ENCODE results near the gene DLX1. TPM values are rescaled to one million over a fixed set of nuclear protein-coding genes. Genes with fewer than 3 reads are reported as not detected.

The DLX1 gene
- total and polyA plus RNA-seq, 2 of the 8 experiments (the other 6 are each of a cell fraction or from before 2014, with no cell fraction given): 0.11 TPM; not detected in 1

GRCh38 chr2:172114579-172114978 lies 29.3 kb downstream of the DLX1 start:
- FAIRE-seq (no peak), DNase-seq (ENCODE audit: low read depth in 1 of 2, low spot score in 2 of 2) (no peak)
- Histone ChIP-seq H4K8ac (ENCODE audit: extremely low read depth, insufficient read depth, low read length) (no peak overlapping the region), H3K79me1 (ENCODE audit: low read depth, low read length) (no peaks in the 10 kb centered on the region), H4K5ac (ENCODE audit: insufficient read length, low read depth, low read length) (no peak overlapping the region), H3K56ac (replicated peaks; ENCODE audit: insufficient read length, low read depth, low read length) (no peak overlapping the region), H2BK5ac (ENCODE audit: low read depth, low read length) (no peak overlapping the region), H3K9ac (replicated peaks in 1 of 4; ENCODE audit: extremely low read depth in 1 of 4, low read depth in 3 of 4, low read length in 3 of 4) (no peak overlapping the region), H2BK12ac (ENCODE audit: low read depth, low read length) (no peak overlapping the region), H3K4me2 (ENCODE audit: insufficient read depth in 1 of 2, low read depth in 2 of 2, low read length in 2 of 2) (no peak overlapping the region), H3K36me3 (ENCODE audit: control insufficient read depth in 2 of 4, insufficient read depth in 4 of 4, low read length in 3 of 4) (no peaks in the 10 kb centered on the region), H3K4ac (replicated peaks; ENCODE audit: insufficient read length, low read depth, low read length) (no peak overlapping the region), H3K9me3 (ENCODE audit: insufficient read depth in 2 of 2, low read depth in 1 of 2, low read length in 1 of 2) (no peaks in the 10 kb centered on the region), H4K91ac (replicated peaks; ENCODE audit: insufficient read length, low read length) (no peak overlapping the region), H3K27ac (ENCODE audit: low read depth, low read length) (no peak overlapping the region), H3K4me3 (ENCODE audit: extremely low read depth in 1 of 4, insufficient read depth in 2 of 4, low read depth in 3 of 4, low read length in 4 of 4) (no peak overlapping the region), H3K4me1 (replicated peaks in 1 of 4; ENCODE audit: control insufficient read depth in 3 of 4, insufficient read depth in 4 of 4, low read length in 3 of 4) (peaks cover 3 to 8% (median 6%) of the 10 kb centered on the region in 4 experiments; a peak in 5 of 7 replicates), H2BK15ac (ENCODE audit: low read length) (no peak overlapping the region), H3K18ac (ENCODE audit: extremely low read depth, low read length) (no peak overlapping the region), H2BK120ac (replicated peaks; ENCODE audit: low read depth, low read length) (no peak overlapping the region), H2AFZ (ENCODE audit: low read length) (no peak overlapping the region), H3K27me3 (replicated peaks in 1 of 4; ENCODE audit: control insufficient read depth in 3 of 4, extremely low read depth in 1 of 4, insufficient read depth in 3 of 4, low read length in 3 of 4) (peaks cover 10 to 25% (median 18%) of the 10 kb centered on the region in 4 experiments), H3K23ac (ENCODE audit: insufficient read length) (no peak overlapping the region), H2BK20ac (ENCODE audit: low read length) (no peak overlapping the region), H4K20me1 (replicated peaks in 1 of 2; ENCODE audit: control insufficient read depth in 1 of 2, insufficient read depth in 2 of 2, low read length in 2 of 2) (peaks cover 0 to 5% of the 10 kb centered on the region in 2 experiments), H3K79me2 (ENCODE audit: control insufficient read depth in 1 of 2, insufficient read depth in 2 of 2, low read length in 2 of 2) (no peaks in the 10 kb centered on the region), H3K14ac (ENCODE audit: insufficient read length) (no peak overlapping the region), H3K23me2 (ENCODE audit: low read depth, low read length) (no peaks in the 10 kb centered on the region; the same call in 1 of the 2 replicates), H2AK5ac (ENCODE audit: low read depth, low read length) (no peak overlapping the region)
- 86% methylated on average over 3 of the region's 3 CpGs; no CpG with 5 or more reads in 1 of the 2 experiments for WGBS, 2 experiments (ENCODE audit: extremely low coverage in 1 of 2, insufficient coverage in 1 of 2, insufficient read length in 1 of 2, insufficient replicate concordance in 2 of 2, low coverage in 1 of 2, low lambda C conversion rate in 2 of 2, missing lambda C conversion rate in 1 of 2)
- ChIA-PET POLR2A (ENCODE audit: partially characterized antibody) (no interaction called here), CTCF (ENCODE audit: partially characterized antibody) (interaction anchor here (1.0 to 4.8 kb wide), 10 partner anchors 9 to 538 kb away, joined by 3 to 38 read pairs (median 5); no protein-coding TSS in a partner anchor)
- TF ChIP-seq ATF3 (IDR thresholded peaks at IDR 0.05; ENCODE audit: insufficient read depth, low read depth, low read length): no peak
- TF ChIP-seq SAP30 (IDR thresholded peaks at IDR 0.05; ENCODE audit: insufficient read depth, insufficient replicate concordance, low read length): no peak
- TF ChIP-seq KDM5A (IDR thresholded peaks at IDR 0.05; ENCODE audit: low read length): no peak
- TF ChIP-seq ASH2L (IDR thresholded peaks at IDR 0.05; ENCODE audit: low read length): no peak
- TF ChIP-seq CEBPB (IDR thresholded peaks at IDR 0.05; ENCODE audit: low read depth, low read length): no peak
- TF ChIP-seq POLR2AphosphoS5 (IDR thresholded peaks at IDR 0.05; ENCODE audit: low read depth, low read length): no peak
- no peak for TF ChIP-seq ATF2 (IDR thresholded peaks at IDR 0.05; ENCODE audit: low read length)
- TF ChIP-seq BCL11A (IDR thresholded peaks at IDR 0.05; ENCODE audit: low read depth in 2 of 2, low read length in 2 of 2): no peak
- no peak for TF ChIP-seq RXRA (IDR thresholded peaks at IDR 0.05; ENCODE audit: insufficient read depth, low read depth, low read length)
- no peak for TF ChIP-seq RFX5 (IDR thresholded peaks at IDR 0.05; ENCODE audit: borderline replicate concordance, low read depth, low read length)
- no peak for TF ChIP-seq HDAC6 (IDR thresholded peaks at IDR 0.05; ENCODE audit: low read depth, low read length)
- no peak for TF ChIP-seq POU5F1 (IDR thresholded peaks at IDR 0.05; ENCODE audit: low read depth, low read length)
- TF ChIP-seq SP2 (IDR thresholded peaks at IDR 0.05; ENCODE audit: low read length): no peak

Data from H1 (cell line).